GM19099 (cell line): ENCODE results near the gene ST6GALNAC3.

Experiments used
- POLR2A ChIP-seq: IDR thresholded peaks from 3 replicates; pipeline ENCODE4 v1.6.1; 2011; ENCODE audit warnings: low read depth; ENCODE audit not compliant: insufficient read length; ENCODE audit errors: extremely low read depth

ST6GALNAC3 gene

GRCh38 chr1:76065270-76065669 is 9.3 kb upstream of the ST6GALNAC3 start:
- no peak for TF ChIP-seq POLR2A

GRCh38 chr1:76066394-76066793 is 8.2 kb upstream of the ST6GALNAC3 start:
- no peak for TF ChIP-seq POLR2A

- no peak for TF ChIP-seq POLR2A
Observed at GRCh38 chr1:76068542-76068941, 6.0 kb upstream of the ST6GALNAC3 start.

- TF ChIP-seq POLR2A = no peak
Observed at GRCh38 chr1:76068953-76069561, 5.5 kb upstream of the ST6GALNAC3 start.

- no peak for TF ChIP-seq POLR2A
Observed at GRCh38 chr1:76070538-76070937, 4.0 kb upstream of the ST6GALNAC3 start.

GRCh38 chr1:76073481-76073880 is 1.1 kb upstream of the ST6GALNAC3 start:
- no peak for TF ChIP-seq POLR2A

- TF ChIP-seq POLR2A = no peak
Observed at GRCh38 chr1:76075188-76075489, 593 bp downstream of the ST6GALNAC3 start.

- no peak for TF ChIP-seq POLR2A
Observed at GRCh38 chr1:76075877-76076276, 1.3 kb downstream of the ST6GALNAC3 start.

GRCh38 chr1:76079475-76080227 is 5.1 kb downstream of the ST6GALNAC3 start:
- TF ChIP-seq POLR2A = no peak

- no peak for TF ChIP-seq POLR2A
Observed at GRCh38 chr1:76080552-76081079, 6.1 kb downstream of the ST6GALNAC3 start.

GRCh38 chr1:76082062-76082461 is 7.5 kb downstream of the ST6GALNAC3 start:
- no peak for TF ChIP-seq POLR2A

- no peak for TF ChIP-seq POLR2A
Observed at GRCh38 chr1:76083189-76083588, 8.6 kb downstream of the ST6GALNAC3 start.

GRCh38 chr1:76084029-76084627 is 9.6 kb downstream of the ST6GALNAC3 start:
- TF ChIP-seq POLR2A = no peak

GRCh38 chr1:76084685-76085084 is 10.1 kb downstream of the ST6GALNAC3 start:
- no peak for TF ChIP-seq POLR2A

- TF ChIP-seq POLR2A = no peak
Observed at GRCh38 chr1:76086109-76086508, 11.6 kb downstream of the ST6GALNAC3 start.

- no peak for TF ChIP-seq POLR2A
Observed at GRCh38 chr1:76086597-76086996, 12.1 kb downstream of the ST6GALNAC3 start.
